Thoracic aorta (tissue), 2 donors: ENCODE data around the gene PWWP2B. TPM values are rescaled to one million over a fixed set of nuclear protein-coding genes. Genes with fewer than 3 reads are reported as not detected.

Experiments used
- ATAC-seq: fragments of 150-250 bp; one replicate; pipeline ENCODE4 v1.8.0; 2017; ENCODE audit warnings: low read depth; ENCODE audit not compliant: insufficient number of reproducible peaks, low FRiP score
- DNase-seq: peaks from one replicate; pipeline ENCODE4 v3.0.0-alpha.2; 2020; ENCODE audit warnings: low spot score
- H3K27ac ChIP-seq, 2 donors: fragments of 200-600 bp; sonication (generic); 1 replicate in 1 of 2; 2 replicates in 1 of 2; pipeline ENCODE4 v1.5.1; 2016; ENCODE audit warnings: mild to moderate bottlenecking in 2 of 2, moderate library complexity in 2 of 2
- H3K27me3 ChIP-seq: fragments of 200-600 bp; sonication (generic); replicated peaks from 2 replicates; pipeline ENCODE4 v1.6.0; 2016; ENCODE audit warnings: mild to moderate bottlenecking; ENCODE audit not compliant: insufficient read depth
- H3K36me3 ChIP-seq: fragments of 200-600 bp; sonication (generic); one replicate; pipeline ENCODE4 v1.5.1; 2016
- H3K4me1 ChIP-seq, 2 donors: fragments of 200-600 bp; sonication (generic); 1 replicate in 1 of 2; 2 replicates in 1 of 2; pipeline versions ENCODE4 v1.5.1 to v1.6.0; 2016; ENCODE audit warnings: low read depth in 2 of 2, mild to moderate bottlenecking in 1 of 2; ENCODE audit not compliant: control insufficient read depth in 1 of 2
- H3K4me3 ChIP-seq: fragments of 200-600 bp; sonication (generic); 2 replicates; pipeline ENCODE4 v1.5.1; 2016; ENCODE audit warnings: mild to moderate bottlenecking
- H3K9me3 ChIP-seq: fragments of 200-600 bp; sonication (generic); 2 replicates; pipeline ENCODE4 v1.5.1; 2016
- total RNA-seq, 2 donors: library from RNA; depleted of rRNA; stranded (reverse); fragments of >200 nt; gene quantifications; one replicate each; pipeline versions ENCODE4 v1.1.0 to v1.2.3, GENCODE V29; 2016
- TF ChIP-seq, protein P1 (sequence below): fragments of 200-600 bp; sonication (generic); IDR thresholded peaks from one replicate; pipeline ENCODE4 v1.5.1; 2019; ENCODE audit warnings: antibody characterized with exemption

The PWWP2B gene
- total RNA-seq, 2 donors from 2014 or later, result 5.3 to 7.8 TPM

DNA sequence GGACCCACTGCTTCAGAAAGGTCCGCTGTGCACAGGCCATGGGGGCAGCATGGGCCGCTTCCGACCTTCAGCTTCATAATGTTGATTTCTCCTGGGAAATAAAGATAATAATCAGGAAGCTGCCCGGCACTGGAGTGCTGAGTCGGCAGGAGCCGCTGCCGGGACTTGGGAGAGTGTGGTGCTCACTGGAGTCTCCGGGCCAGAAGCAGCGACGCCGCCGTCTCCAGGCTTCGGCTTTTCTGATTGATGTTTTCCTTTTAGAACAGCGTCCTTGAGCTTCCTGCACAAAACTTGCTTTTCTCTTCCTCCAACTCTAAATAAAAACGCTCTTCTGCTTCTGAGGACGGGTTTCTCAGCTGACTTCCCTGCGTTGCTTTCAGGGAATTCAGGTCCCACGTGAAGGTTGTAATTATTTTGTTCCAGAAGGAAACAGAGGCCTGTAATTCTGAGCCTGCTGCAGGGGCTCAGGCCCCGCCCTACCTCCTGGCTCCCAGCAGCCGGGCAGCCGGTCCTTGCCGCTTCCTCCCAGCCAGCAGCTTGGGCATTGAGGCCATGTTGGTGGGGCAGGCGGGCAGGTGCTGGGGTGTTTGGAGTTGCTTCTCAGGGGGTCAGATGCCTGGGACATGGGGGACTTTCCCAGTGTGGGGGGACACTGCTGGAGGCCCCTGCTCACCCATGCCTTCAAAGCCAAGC lies 14.7 kb downstream of the PWWP2B start:
- Histone ChIP-seq H3K27me3 (no peaks in the 10 kb centered on the region), H3K36me3 (no peaks in the 10 kb centered on the region), H3K27ac (peak overlapping the region; percentile 47 to 61), H3K4me1 (peaks cover 6 to 13% of the 10 kb centered on the region in 2 donors), H3K4me3 (peak overlapping the region; percentile 18), H3K9me3 (no peaks in the 10 kb centered on the region)
- ATAC-seq (no peak), DNase-seq (no peak)
- TF ChIP-seq, protein P1, sequence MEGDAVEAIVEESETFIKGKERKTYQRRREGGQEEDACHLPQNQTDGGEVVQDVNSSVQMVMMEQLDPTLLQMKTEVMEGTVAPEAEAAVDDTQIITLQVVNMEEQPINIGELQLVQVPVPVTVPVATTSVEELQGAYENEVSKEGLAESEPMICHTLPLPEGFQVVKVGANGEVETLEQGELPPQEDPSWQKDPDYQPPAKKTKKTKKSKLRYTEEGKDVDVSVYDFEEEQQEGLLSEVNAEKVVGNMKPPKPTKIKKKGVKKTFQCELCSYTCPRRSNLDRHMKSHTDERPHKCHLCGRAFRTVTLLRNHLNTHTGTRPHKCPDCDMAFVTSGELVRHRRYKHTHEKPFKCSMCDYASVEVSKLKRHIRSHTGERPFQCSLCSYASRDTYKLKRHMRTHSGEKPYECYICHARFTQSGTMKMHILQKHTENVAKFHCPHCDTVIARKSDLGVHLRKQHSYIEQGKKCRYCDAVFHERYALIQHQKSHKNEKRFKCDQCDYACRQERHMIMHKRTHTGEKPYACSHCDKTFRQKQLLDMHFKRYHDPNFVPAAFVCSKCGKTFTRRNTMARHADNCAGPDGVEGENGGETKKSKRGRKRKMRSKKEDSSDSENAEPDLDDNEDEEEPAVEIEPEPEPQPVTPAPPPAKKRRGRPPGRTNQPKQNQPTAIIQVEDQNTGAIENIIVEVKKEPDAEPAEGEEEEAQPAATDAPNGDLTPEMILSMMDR, result no peak

DNA sequence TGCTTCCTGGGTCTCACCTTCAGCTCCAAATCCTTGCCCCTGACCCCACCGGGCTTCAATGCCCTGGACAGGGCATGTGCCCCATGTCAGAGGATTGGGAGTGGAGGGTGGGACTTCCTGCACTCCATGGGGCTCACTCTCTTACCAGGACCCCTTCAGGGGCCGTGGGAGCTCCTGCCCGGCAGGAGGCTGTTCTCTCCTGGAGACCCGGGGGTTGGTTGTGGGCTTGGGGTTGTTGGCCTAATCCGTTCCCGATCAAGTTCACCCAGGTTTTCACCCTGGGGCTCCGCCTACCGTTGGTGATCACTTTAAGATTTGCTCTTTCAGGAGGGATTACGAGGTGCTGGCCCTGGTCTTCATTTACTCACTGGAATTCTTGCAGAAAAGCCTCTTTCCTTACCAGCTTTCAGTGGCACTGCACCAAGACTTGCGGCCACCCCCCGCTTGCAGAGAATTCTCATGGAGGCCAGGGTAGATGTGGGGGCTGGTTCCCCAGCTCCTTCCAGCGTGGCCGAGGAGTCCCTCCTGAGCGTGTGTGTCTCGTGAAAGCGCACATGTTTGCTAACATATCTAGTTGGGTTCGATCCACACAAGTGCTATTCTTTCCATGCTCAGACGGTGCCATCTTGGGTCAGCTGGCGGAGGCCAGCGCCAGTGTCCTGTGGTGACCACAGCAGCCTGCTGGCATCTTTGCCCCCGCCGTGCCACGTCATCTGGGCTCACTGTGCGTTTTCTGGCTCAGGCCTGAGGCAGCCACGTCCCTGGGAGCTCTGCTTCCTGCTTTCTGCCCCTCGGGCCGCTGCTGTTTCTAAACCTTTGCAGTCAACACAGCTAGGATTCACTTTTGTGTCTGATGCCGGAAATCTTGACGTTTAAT lies 15.6 kb downstream of the PWWP2B start:
- no peaks in the 10 kb centered on the region for H3K9me3 ChIP-seq
- peaks cover 6 to 13% of the 10 kb centered on the region in 2 donors for H3K4me1 ChIP-seq
- H3K27ac ChIP-seq, result peak overlapping the region in 1 of 2 donors; percentile 47
- DNase-seq (no peak), ATAC-seq (no peak)
- TF ChIP-seq, protein P1, result no peak
- H3K36me3 ChIP-seq, result no peaks in the 10 kb centered on the region
- H3K27me3 ChIP-seq, result no peaks in the 10 kb centered on the region
- no peak overlapping the region for H3K4me3 ChIP-seq

DNA sequence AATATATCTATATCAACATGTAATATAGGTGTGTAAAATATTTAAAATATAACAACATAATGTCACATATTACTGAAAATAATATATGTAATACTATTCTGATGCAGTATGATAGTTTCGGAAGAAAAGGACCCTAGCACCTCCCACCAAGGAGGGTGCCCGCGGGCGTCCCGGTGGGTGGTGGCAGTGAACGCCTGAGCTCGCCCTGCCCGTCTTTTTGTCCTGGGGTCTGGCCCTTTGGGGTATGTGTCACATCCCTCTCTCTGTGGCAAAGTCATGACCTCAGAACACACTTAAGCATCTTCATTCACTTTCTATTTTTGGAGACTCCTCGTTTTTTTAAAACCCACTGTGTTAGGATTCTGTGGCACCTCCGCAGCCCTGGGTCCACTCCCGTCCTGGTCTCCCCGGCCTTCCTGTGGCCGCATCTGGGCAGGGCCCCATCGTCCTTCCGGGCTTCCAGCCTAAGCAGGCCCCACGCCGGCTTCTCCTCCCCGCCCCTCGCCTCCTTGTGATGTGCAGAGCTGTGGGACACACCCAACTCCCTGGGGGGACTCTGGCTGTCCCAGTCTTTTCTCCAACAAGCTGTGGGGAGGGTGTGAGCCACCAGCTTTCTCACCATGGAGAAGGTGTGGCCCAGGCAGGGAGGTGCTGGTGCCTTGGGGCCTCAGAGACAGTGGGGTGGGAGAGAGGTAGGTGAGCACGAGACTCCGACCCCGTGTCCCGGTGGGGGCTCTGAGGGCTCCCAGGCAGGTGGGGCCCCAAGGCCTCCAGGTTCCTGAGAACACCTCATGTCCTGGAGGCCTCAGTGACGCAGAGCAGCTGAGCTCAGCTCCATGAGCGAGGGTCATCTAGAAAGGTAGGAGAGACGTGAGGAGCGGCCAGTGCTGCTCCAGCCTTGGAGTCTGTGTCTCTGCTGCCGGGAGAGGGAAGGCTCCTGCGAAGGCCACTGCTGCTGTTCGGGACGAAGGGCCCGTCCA lies 16.5 kb downstream of the PWWP2B start:
- TF ChIP-seq, protein P1, result no peak
- ATAC-seq (no peak), DNase-seq (no peak)
- Histone ChIP-seq H3K4me3 (no peak overlapping the region), H3K9me3 (no peaks in the 10 kb centered on the region), H3K27me3 (no peaks in the 10 kb centered on the region), H3K27ac (no peak overlapping the region), H3K36me3 (no peaks in the 10 kb centered on the region), H3K4me1 (peaks cover 7 to 16% of the 10 kb centered on the region in 2 donors)

DNA sequence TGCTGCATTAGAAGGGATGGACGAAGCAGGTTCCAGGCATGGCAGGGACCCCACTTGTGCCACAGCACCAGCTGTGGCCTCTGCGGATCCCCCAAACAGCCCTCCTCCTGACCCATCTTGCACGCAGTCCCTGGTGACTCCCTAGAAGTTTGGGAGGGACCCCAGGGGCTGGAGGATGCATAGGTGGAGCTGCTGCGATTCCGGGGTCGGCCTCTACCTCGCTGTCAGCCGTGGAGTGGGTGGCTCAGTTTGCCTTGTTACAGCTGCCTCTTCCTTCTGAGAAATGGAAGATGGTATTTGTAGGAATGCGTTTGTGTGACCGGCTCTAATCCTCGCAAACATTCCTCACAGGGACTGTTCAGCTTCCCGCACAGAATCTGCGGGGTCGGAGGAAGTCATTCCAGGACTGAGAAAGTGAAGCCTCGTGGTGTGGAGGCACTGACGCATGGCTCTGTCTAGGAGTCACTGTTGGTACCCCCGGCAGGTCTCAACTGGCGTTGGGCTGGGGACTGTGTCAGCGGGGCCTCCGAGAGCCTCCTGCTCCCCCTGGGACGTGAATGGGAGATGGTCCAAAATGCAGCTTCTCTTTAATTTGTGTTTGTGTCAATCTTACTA lies 17.5 kb downstream of the PWWP2B start:
- Histone ChIP-seq H3K27ac (no peak overlapping the region), H3K36me3 (no peaks in the 10 kb centered on the region), H3K27me3 (no peaks in the 10 kb centered on the region), H3K4me1 (peaks cover 9 to 23% of the 10 kb centered on the region in 2 donors), H3K4me3 (no peak overlapping the region), H3K9me3 (no peaks in the 10 kb centered on the region)
- ATAC-seq (no peak), DNase-seq (no peak)
- TF ChIP-seq, protein P1, result no peak
